Activated effector memory CD4-positive, alpha-beta T cell treated with anti-CD3 and anti-CD28 coated beads, Interleukin-2, amount 50 U/mL, for 16 hours (primary cell): ENCODE results near the gene CTSW.

Experiments
- DNase-seq: peaks from one replicate; pipeline ENCODE4 v3.0.0-alpha.2; 2020

Gene CTSW

GRCh38 chr11:65868076-65868667 lies 11.5 kb upstream of the CTSW start:
- DNase-seq, result peak; percentile 77

- no peak for DNase-seq
These were observed 10.7 kb upstream of the CTSW start for GRCh38 chr11:65868907-65869306.

- no peak for DNase-seq
These were observed 9.9 kb upstream of the CTSW start for GRCh38 chr11:65869643-65870306.

DNA sequence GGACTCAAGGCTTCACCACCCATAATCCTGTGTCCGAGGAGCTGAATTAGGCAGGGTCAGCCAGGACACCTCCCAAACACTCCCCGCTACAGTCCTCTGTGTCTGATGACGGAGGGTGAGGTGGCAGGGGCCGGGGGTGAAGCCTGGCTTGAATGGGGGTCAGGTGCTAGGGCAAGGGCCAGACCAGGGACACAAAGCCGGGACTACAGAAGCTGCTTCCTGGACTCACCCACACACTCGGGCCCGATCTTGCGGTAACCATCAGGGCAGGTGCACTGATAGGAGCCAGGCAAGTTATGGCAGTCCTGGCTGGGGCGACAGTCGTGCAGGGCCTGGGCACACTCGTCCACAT lies 9.4 kb upstream of the CTSW start:
- no peak for DNase-seq

DNA sequence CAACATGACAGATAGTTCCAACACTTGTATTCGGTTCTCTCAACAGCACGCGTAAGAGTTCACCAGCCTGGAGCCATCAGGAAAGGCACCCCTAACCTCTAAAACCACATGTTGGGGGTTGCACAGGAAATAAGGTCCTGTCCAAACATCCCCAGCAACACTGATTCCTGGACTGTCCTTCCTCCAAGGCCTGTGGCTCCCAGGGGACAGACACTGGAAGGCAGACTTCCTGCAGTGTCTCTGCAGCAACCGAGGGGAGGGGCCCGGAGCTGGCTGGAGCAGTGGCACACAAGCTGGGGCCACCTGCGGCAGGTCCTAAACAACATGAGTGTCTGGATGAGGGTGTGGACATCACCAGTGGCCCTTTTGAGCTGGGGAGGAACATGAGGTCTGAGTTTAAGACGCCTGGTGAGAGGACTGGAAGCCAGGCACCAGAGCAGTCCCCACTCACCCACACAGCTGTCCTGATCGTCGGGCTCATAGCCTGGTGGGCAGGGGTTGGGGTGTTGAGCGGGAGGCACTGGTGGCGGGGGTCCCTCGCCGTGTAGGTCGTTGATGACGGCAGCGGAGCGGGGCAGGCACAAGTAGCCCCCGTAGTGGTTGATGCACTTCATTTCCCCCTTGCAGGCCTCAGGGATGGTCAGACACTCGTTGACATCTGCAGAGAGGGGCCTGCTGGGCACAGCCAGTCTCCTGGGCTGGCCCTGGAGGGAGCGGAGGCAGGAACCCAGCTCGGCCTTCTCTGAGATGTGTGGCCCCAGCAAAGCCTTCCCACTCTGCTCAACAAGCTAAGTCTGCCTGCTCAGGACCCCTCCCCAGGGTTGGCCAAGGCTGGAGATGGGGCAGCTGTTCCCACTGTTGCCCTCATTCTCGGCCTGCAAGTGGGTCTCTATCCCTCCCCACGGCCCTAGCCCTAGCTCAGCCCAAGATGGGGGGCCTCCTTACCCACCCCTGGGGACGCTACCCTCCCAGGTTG lies 8.6 kb upstream of the CTSW start:
- DNase-seq, result no peak

DNA sequence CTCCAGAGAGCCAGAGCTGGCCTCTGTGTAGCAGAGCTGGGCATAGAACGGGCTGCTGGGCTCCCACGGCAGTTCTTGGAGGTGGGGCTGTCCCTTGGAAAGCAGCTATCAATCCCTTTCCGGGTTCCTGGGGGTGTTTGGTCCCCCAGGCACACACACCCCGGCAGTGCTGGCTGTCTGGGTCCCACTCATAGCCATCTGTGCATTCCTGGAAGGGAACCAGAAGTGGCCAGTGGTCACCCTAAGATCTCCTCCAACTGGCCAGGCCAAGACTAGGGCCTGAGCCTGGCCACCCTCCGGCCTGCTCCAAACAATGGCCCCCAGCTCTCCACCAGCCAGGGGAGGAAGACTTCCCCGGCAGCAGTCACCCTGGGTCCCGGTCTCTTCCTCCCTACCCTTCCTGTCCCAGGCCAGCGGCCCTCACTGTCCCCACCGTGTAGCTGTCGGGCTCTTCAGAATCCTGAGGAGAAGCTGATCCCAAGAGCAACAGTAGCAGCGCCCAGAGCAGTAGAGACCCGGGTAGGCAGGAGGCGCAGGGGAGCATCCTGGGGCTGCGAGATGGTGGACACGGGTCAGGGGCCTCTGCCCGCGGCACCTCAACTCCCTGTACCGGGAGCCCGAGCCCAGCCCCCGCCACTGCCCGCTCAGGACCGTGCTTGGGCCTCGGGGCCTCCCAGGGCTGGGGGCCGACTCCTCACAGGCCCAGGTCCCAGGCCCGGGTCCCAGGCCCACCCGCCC lies 7.7 kb upstream of the CTSW start:
- DNase-seq, result no peak

DNA sequence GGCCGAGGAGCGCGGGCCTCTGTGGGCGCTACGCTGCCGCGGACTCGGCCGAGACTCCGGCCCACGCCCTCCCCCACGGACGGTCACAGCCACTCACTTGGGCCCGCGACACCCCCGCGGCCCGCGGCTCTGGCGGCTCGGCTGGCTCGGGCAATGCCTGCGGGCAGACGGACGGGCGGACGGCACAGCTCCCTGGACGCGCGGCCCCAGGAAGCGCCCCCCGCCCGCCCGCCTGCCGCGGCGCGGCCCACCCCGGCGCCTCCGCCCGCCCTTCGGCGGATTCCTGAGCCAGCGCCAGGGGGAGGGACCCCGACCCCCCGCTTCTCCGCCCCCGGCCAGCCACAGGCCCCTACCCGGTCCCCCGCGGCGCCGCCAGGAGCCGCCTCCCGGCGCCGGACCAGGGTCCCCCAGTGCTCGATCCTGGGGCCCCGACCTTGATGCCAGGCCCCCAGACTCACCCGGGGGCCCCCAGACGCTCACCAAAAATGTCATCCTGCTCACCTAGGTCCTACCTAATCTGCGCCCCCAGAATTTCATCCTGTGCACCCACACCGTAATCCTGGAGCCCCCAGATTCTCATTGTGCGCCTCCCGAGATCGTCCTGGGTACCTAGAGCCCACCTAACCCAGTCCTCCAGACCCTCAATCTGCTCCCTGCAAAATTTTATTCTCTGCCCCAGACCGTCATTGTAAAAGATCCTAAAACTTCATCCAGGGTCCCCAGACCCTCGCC lies 6.9 kb upstream of the CTSW start, which contains the start of gene EFEMP2:
Gene EFEMP2, minus strand, starts transcription at position 215 of the 732 bp plus-strand sequence. CDS start 446 bp downstream, outside the sequence.
- no peak for DNase-seq

DNA sequence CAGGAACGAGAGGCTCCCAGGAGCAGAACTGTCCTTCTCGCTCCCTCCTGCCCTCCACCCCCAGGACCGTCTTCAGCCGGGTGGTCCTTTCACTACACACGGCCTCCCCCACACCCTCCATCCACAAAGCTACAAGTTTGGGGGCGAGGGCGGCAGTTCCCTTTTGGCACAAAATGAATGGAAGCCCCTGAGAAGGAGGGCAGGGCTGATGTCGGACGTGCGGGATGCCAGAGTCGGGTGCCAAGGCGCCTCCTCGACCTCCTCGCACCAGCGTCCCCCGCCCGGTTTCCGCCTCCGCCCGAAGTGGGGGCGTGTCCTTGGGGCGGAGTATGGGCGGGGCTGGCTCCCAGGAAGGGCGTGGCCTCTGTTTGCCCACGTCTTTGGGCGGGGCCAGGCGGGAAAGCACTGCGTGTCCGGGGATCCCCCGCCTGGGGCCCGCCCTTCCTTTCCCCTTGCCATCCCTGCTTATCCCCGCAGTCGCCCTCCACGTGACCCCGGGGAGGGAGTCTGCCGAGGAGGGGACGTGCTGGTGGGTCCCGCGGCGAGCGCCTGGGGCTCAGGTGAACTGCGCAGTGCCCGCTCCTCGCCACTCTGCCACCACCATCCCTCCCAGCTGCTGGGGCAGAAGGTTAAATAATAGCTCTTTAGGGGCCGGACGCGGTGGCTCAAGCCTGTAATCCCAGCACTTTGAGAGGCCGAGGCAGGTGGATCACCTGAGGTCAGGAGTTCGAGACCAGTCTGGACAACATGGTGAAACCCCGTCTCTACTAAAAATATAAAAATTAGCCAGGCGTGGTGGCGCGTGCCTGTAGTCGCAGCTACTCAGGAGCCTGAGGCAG lies 6.1 kb upstream of the CTSW start:
- DNase-seq, result peak; percentile 98

DNA sequence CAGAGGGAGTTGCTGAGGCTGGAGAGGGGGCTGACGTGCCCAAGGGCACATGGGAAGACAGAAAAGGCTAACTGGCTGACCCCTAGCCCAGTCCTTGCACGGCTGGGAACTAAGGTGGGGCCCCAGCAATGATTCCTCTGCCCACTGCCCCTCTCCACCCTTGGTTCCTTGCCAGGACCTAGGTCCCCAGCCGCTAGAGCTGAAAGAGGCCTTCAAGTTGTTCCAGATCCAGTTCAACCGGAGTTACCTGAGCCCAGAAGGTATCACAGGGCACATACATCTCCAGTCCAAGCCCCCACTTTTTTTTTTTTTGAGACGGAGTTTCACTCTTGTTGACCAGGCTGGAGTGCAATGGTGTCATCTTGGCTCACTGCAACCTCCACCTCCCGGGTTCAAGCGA lies 390 bp downstream of the CTSW start:
- no peak for DNase-seq

- DNase-seq, result no peak
These were observed 1.3 kb downstream of the CTSW start for GRCh38 chr11:65880844-65881421.

DNA sequence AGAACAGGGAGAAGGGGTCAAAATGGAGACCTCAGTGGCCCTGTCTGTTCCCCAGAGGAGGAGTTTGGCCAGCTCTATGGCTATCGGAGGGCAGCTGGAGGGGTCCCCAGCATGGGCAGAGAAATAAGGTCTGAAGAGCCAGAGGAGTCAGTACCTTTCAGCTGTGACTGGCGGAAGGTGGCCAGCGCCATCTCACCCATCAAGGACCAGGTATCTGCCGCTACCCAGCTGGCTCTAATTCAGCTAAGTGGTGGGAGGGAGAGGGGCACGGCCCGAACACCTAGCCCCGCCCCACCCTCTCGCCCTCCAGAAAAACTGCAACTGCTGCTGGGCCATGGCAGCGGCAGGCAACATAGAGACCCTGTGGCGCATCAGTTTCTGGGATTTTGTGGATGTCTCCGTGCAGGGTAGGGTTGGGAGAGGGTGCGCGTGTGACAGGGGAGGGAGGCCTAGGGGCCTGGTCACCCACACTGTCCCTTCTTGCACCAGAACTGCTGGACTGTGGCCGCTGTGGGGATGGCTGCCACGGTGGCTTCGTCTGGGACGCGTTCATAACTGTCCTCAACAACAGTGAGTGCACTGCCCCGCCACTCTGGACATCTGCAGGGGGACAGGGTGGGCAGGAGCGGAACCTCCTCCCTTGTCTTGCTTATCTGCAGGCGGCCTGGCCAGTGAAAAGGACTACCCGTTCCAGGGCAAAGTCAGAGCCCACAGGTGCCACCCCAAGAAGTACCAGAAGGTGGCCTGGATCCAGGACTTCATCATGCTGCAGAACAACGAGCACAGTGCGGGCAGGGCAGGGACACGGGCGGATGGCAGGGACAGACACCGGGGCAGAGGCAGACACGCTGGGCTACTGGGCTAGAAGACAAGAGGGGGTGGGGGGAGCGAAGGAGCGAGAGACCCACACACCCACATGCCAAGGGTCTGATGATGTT lies 2.8 kb downstream of the CTSW start:
- no peak for DNase-seq

DNA sequence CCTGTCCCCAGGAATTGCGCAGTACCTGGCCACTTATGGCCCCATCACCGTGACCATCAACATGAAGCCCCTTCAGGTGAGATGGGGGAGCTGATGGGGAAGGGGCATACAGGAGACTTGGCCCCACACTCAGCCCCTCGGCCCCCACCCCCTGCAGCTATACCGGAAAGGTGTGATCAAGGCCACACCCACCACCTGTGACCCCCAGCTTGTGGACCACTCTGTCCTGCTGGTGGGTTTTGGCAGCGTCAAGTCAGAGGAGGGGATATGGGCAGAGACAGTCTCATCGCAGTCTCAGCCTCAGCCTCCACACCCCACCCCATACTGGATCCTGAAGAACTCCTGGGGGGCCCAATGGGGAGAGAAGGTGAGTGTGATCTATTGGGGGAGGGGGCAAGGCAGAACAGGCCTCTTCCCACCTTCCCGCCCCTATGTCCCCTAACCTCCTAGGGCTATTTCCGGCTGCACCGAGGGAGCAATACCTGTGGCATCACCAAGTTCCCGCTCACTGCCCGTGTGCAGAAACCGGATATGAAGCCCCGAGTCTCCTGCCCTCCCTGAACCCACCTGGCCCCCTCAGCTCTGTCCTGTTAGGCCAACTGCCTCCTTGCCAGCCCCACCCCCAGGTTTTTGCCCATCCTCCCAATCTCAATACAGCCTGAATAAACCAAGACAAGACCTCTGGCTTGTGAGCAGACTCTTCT lies 3.6 kb downstream of the CTSW start:
- no peak for DNase-seq

GRCh38 chr11:65883786-65884715 lies 4.4 kb downstream of the CTSW start:
- DNase-seq, result no peak

GRCh38 chr11:65884716-65885092 lies 5.1 kb downstream of the CTSW start:
- DNase-seq, result peak; percentile 94

DNA sequence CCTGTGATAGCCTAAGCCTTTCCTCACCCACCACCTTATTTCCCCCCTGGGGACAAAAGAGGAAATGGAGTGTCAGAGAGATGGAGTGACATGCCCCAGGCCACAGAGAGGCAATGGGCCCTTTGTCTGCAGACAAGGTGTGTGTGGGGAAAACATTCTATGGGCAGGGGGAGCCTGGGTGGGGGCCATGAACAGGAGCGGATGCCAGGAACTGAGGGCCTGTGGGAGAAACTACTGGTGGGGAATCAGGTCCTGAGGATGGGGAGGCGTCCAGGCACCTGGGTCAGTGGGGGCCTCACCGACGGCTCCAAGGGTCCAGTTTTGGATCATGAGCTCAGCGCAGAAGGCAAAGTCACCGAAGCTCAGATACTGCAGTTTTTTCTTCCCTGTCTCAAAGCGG lies 5.6 kb downstream of the CTSW start:
- no peak for DNase-seq

- DNase-seq, result no peak
These were observed 6.3 kb downstream of the CTSW start for GRCh38 chr11:65885808-65886536.
